ENCODE measurements around the gene NFATC1.

DNA sequence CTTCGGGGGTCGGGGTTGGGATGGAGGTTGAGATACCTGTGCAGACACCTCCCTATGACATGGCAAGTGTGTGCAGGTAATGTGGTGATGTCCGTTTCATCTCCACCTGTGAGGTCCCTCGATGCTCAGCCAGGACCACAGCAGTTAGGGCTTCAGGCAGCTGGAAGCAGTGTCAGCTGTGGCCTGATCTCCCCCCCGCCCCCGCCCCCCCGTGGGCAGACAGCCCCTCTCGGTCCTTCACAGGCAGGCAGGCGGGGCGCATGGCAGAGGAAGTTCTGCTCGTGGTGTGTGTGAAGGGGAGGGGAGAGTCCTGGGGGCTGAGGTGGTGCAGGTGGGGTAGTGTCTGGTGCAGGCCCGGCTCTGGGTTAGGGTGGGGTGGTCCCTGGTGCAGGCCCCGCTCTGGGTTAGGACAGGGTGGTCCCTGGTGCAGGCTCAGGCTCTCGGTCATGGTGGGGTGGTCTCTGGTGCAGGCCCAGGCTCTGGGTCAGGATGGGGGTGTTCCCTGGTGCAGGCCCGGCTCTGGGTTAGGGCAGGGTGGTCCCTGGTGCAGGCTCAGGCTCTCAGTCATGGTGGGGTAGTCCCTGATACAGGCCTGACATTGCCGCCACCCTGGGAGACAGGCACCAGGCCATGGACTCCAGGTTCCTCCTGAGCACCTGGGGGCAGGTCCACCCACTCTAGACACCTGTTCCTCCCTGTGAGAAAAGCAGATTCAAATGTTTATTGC is 94.3 kb downstream of the NFATC1 start:
- TF ChIP-seq, protein P1, sequence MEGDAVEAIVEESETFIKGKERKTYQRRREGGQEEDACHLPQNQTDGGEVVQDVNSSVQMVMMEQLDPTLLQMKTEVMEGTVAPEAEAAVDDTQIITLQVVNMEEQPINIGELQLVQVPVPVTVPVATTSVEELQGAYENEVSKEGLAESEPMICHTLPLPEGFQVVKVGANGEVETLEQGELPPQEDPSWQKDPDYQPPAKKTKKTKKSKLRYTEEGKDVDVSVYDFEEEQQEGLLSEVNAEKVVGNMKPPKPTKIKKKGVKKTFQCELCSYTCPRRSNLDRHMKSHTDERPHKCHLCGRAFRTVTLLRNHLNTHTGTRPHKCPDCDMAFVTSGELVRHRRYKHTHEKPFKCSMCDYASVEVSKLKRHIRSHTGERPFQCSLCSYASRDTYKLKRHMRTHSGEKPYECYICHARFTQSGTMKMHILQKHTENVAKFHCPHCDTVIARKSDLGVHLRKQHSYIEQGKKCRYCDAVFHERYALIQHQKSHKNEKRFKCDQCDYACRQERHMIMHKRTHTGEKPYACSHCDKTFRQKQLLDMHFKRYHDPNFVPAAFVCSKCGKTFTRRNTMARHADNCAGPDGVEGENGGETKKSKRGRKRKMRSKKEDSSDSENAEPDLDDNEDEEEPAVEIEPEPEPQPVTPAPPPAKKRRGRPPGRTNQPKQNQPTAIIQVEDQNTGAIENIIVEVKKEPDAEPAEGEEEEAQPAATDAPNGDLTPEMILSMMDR (IDR thresholded peaks at IDR 0.05; ENCODE audit: poor library complexity, severe bottlenecking): no peak
- TF ChIP-seq EP300 (conservative IDR thresholded peaks at IDR 0.05; ENCODE audit: poor library complexity, severe bottlenecking) (no peak), EZH2 (IDR thresholded peaks at IDR 0.05; ENCODE audit: borderline replicate concordance, insufficient read depth, low read length, poor library complexity, severe bottlenecking) (no peak), POLR2AphosphoS5 (IDR thresholded peaks at IDR 0.05) (no peak)
